Keratinocyte (primary cell): ENCODE measurements around the gene ACER3. TPM values are rescaled to one million over a fixed set of nuclear protein-coding genes. Genes with fewer than 3 reads are reported as not detected.
A peak's percentile ranks its signal among the peaks of the same experiment; 100 is the strongest.

Experiments
- DNase-seq: peaks from one replicate; pipeline ENCODE4 v3.0.0-alpha.2; 2011; ENCODE audit warnings: low read depth, missing footprints, low spot score
- FAIRE-seq: peaks from 2 replicates; lab custom pipeline; 2011; peaks lifted over from hg19 to GRCh38; lab: Jason Lieb, UNC
- H2AFZ ChIP-seq: 2 replicates; pipeline ENCODE4 v1.6.0; 2012; ENCODE audit warnings: low read length, control low read depth, inconsistent platforms; ENCODE audit not compliant: control insufficient read depth
- H3K27ac ChIP-seq: 2 replicates; pipeline ENCODE4 v1.5.1; 2011; ENCODE audit warnings: low read length; ENCODE audit not compliant: control insufficient read depth, insufficient read depth
- H3K27me3 ChIP-seq: 3 replicates; pipeline ENCODE4 v1.6.0; 2011; ENCODE audit warnings: low read length; ENCODE audit not compliant: control insufficient read depth, insufficient read depth; ENCODE audit errors: extremely low read depth
- H3K36me3 ChIP-seq, 2 experiments: 2 replicates in 1 of 2; 3 replicates in 1 of 2; pipeline ENCODE4 v1.5.1; 2011; ENCODE audit warnings: low read length in 2 of 2, mild to moderate bottlenecking in 1 of 2; ENCODE audit not compliant: control insufficient read depth in 2 of 2, insufficient read depth in 2 of 2; ENCODE audit errors: extremely low read depth in 1 of 2
- H3K4me1 ChIP-seq: 3 replicates; pipeline ENCODE4 v1.5.1; 2011; ENCODE audit warnings: low read length; ENCODE audit not compliant: control insufficient read depth, insufficient read depth; ENCODE audit errors: extremely low read depth
- H3K4me2 ChIP-seq: 3 replicates; pipeline ENCODE4 v1.6.0; 2011; ENCODE audit warnings: low read depth, low read length; ENCODE audit not compliant: control insufficient read depth, insufficient read depth; ENCODE audit errors: extremely low read depth
- H3K4me3 ChIP-seq, 3 experiments: fragments of 200-600 bp in 1 of 3; sonication (generic) in 1 of 3; 2 replicates in 2 of 3; 3 replicates in 1 of 3; pipeline ENCODE4 v1.5.1; 2011 to 2016; ENCODE audit warnings: low read length in 3 of 3, mild to moderate bottlenecking in 3 of 3, control low read depth in 2 of 3, inconsistent platforms in 1 of 3, low read depth in 1 of 3, mixed read lengths in 1 of 3, mixed run types in 1 of 3, moderate library complexity in 1 of 3; ENCODE audit not compliant: control insufficient read depth in 2 of 3, insufficient read depth in 2 of 3; ENCODE audit errors: extremely low read depth in 1 of 3
- H3K79me2 ChIP-seq: 2 replicates; pipeline ENCODE4 v1.6.0; 2012; ENCODE audit warnings: low read length; ENCODE audit not compliant: control insufficient read depth, insufficient read depth
- H3K9ac ChIP-seq: 3 replicates; pipeline ENCODE4 v1.6.0; 2011; ENCODE audit warnings: low read length; ENCODE audit not compliant: control insufficient read depth, insufficient read depth; ENCODE audit errors: extremely low read depth
- H3K9me1 ChIP-seq: 3 replicates; pipeline ENCODE4 v1.6.0; 2011; ENCODE audit warnings: low read length; ENCODE audit not compliant: control insufficient read depth, insufficient read depth; ENCODE audit errors: extremely low read depth
- H3K9me3 ChIP-seq: 2 replicates; pipeline ENCODE4 v1.5.1; 2012; ENCODE audit warnings: low read depth, low read length; ENCODE audit not compliant: control insufficient read depth
- H4K20me1 ChIP-seq: 3 replicates; pipeline ENCODE4 v1.6.0; 2011; ENCODE audit warnings: low read length; ENCODE audit not compliant: control insufficient read depth, insufficient read depth; ENCODE audit errors: extremely low read depth
- EZH2 ChIP-seq: IDR thresholded peaks from one replicate; pipeline ENCODE4 v1.6.1; 2012; ENCODE audit warnings: inconsistent platforms, mild to moderate bottlenecking, low read length, moderate library complexity
- dilution Hi-C: fragments of 300-500 bp; cut with MboI; formaldehyde crosslinking; loops from one replicate; pipeline ENCODE4 v1.7.0; 2020; ENCODE audit warnings: low sequenced_read_pairs; ENCODE audit not compliant: extremely low pct_ligation_motif_present
- polyA plus RNA-seq, 5 experiments: library from polyadenylated mRNA; depleted of rRNA in 3 of 5; stranded (reverse) in 3 of 5; stranded (forward) in 1 of 5; unstranded in 1 of 5; fragments of >200 nt; gene quantifications; 1 replicate in 1 of 5; 2 replicates in 3 of 5; 3 replicates in 1 of 5; pipeline versions ENCODE4 v1.2.1 to v1.2.3, GENCODE V29; 2011 to 2012; ENCODE audit warnings: missing spikeins in 2 of 5, low read depth in 1 of 5, low replicate concordance in 1 of 5
- TF ChIP-seq, protein P1 (sequence below), 3 experiments: IDR thresholded peaks in 1 of 3; conservative IDR thresholded peaks in 1 of 3; optimal IDR thresholded peaks in 1 of 3; 2 replicates in 2 of 3; 3 replicates in 1 of 3; pipeline versions ENCODE3 to v1.5.1; 2011; ENCODE audit warnings: low read length in 3 of 3, mild to moderate bottlenecking in 3 of 3, moderate library complexity in 2 of 3, control low read depth in 1 of 3, inconsistent platforms in 1 of 3; ENCODE audit not compliant: insufficient read depth in 2 of 3; ENCODE audit errors: extremely low read depth in 1 of 3

The ACER3 gene
- polyA plus RNA-seq, 1 donor (not counting 4 experiments of a cell fraction or from before 2014, with no cell fraction given), result 55.0 TPM

DNA sequence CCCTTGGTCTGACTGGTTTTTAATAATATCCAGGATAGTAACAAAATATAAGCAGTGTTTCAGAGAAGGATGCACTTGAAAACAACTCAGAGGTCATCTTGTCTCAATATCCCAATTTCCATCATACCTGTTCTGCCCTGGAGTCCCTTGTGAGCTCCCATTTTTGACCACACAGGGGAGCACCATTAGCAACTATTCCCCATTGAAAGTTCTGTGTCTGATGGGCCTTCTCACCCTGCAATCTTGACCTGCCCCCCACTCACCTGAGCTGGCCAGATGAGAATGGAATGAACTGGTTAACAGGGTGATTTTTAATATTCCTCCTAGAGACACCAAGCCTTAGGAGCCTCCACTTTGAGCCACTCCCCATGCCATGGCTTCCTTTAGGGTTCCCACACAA is 202.2 kb downstream of the ACER3 start:
- Histone ChIP-seq H3K4me2 (no peak overlapping the region), H3K9me1 (peaks cover 2% of the 10 kb centered on the region), H3K27me3 (peaks cover 2% of the 10 kb centered on the region), H3K27ac (no peak overlapping the region), H3K79me2 (no peaks in the 10 kb centered on the region), H2AFZ (no peak overlapping the region), H3K4me1 (peaks cover 8% of the 10 kb centered on the region), H3K9ac (no peak overlapping the region), H3K4me3 (no peak overlapping the region), H3K9me3 (no peaks in the 10 kb centered on the region), H4K20me1 (no peaks in the 10 kb centered on the region), H3K36me3 (no peaks in the 10 kb centered on the region)
- DNase-seq (no peak), FAIRE-seq (no peak)
- dilution Hi-C loops, result no loop called here
- no peak for TF ChIP-seq EZH2
- TF ChIP-seq, protein P1, sequence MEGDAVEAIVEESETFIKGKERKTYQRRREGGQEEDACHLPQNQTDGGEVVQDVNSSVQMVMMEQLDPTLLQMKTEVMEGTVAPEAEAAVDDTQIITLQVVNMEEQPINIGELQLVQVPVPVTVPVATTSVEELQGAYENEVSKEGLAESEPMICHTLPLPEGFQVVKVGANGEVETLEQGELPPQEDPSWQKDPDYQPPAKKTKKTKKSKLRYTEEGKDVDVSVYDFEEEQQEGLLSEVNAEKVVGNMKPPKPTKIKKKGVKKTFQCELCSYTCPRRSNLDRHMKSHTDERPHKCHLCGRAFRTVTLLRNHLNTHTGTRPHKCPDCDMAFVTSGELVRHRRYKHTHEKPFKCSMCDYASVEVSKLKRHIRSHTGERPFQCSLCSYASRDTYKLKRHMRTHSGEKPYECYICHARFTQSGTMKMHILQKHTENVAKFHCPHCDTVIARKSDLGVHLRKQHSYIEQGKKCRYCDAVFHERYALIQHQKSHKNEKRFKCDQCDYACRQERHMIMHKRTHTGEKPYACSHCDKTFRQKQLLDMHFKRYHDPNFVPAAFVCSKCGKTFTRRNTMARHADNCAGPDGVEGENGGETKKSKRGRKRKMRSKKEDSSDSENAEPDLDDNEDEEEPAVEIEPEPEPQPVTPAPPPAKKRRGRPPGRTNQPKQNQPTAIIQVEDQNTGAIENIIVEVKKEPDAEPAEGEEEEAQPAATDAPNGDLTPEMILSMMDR (optimal IDR thresholded peaks at IDR 0.05 in 1 of 3, IDR thresholded peaks at IDR 0.05 in 1 of 3, conservative IDR thresholded peaks at IDR 0.05 in 1 of 3; ENCODE audit: extremely low read depth in 1 of 3, insufficient read depth in 2 of 3, low read length in 3 of 3), result peak; percentile 18 to 35 (median 29)

DNA sequence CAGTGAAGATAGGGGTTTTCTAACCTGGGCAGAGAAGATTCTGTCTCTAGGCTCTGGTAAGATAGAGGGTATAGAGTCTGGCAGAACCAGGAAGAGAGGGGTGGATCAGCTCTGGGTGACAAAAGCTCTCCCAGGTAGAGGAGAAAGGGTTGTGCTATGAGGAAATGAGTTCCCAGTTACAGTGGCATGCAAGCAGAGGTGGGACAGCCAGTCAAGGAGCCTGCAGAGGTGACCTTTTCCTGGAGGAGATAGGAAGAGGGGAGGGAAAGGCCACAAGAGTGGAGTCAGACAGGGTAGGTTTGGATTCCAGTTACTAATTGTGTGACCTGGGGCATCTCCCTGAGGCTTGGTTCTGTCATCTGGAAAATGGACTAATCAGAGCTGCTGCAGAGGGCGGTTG is 202.7 kb downstream of the ACER3 start:
- H3K79me2 ChIP-seq, result no peaks in the 10 kb centered on the region
- no peak overlapping the region for H3K9ac ChIP-seq
- H3K9me1 ChIP-seq, result peaks cover 2% of the 10 kb centered on the region
- H3K9me3 ChIP-seq, result no peaks in the 10 kb centered on the region
- no peak overlapping the region for H3K4me3 ChIP-seq
- no peaks in the 10 kb centered on the region for H3K36me3 ChIP-seq
- H3K4me2 ChIP-seq, result no peak overlapping the region
- DNase-seq (no peak), FAIRE-seq (no peak)
- H3K27me3 ChIP-seq, result peaks cover 7% of the 10 kb centered on the region
- H4K20me1 ChIP-seq, result no peaks in the 10 kb centered on the region
- dilution Hi-C loops, result no loop called here
- H3K4me1 ChIP-seq, result peaks cover 8% of the 10 kb centered on the region
- H2AFZ ChIP-seq, result no peak overlapping the region
- TF ChIP-seq EZH2, result no peak
- TF ChIP-seq, protein P1 (optimal IDR thresholded peaks at IDR 0.05 in 1 of 3, IDR thresholded peaks at IDR 0.05 in 1 of 3, conservative IDR thresholded peaks at IDR 0.05 in 1 of 3; ENCODE audit: extremely low read depth in 1 of 3, insufficient read depth in 2 of 3, low read length in 3 of 3), result no peak
- H3K27ac ChIP-seq, result no peak overlapping the region
